ENCODE measurements around the gene KRT78.
"Not testable (repeated sequence)": the region's sequence is repeated elsewhere in the genome, so short reads cannot be mapped to it uniquely, and the experiment has no call there.

The KRT78 gene

GRCh38 chr12:52872644-52873389, 24.0 kb upstream of the KRT78 start:
- DNase-seq (ENCODE audit: low read depth in 2 of 2) = no peak

GRCh38 chr12:52871291-52872039, 22.7 kb upstream of the KRT78 start:
- DNase-seq (ENCODE audit: low read depth in 2 of 2) = no peak

GRCh38 chr12:52870361-52871290, 21.8 kb upstream of the KRT78 start:
- DNase-seq (ENCODE audit: low read depth in 2 of 2) = peak; percentile 67 to 73

GRCh38 chr12:52867642-52868041, 18.8 kb upstream of the KRT78 start:
- peak; percentile 21 to 39 for DNase-seq (ENCODE audit: low read depth in 2 of 2)

GRCh38 chr12:52867152-52867551, 18.4 kb upstream of the KRT78 start:
- no peak for DNase-seq (ENCODE audit: low read depth in 2 of 2)

- DNase-seq (ENCODE audit: low read depth in 2 of 2) = no peak
These were observed 16.5 kb upstream of the KRT78 start for GRCh38 chr12:52865090-52865944.

GRCh38 chr12:52862023-52862422, 13.2 kb upstream of the KRT78 start:
- DNase-seq (ENCODE audit: low read depth in 2 of 2) = no peak

GRCh38 chr12:52861511-52861910, 12.7 kb upstream of the KRT78 start:
- no peak for DNase-seq (ENCODE audit: low read depth in 2 of 2)

- DNase-seq (ENCODE audit: low read depth in 2 of 2) = no peak
These were observed 11.5 kb upstream of the KRT78 start for GRCh38 chr12:52860102-52860823.

- no peak for DNase-seq (ENCODE audit: low read depth in 2 of 2)
These were observed 8.7 kb upstream of the KRT78 start for GRCh38 chr12:52857500-52857899.

- DNase-seq (ENCODE audit: low read depth in 2 of 2) = no peak
These were observed 8.0 kb upstream of the KRT78 start for GRCh38 chr12:52856787-52857186.

- not testable (repeated sequence) for DNase-seq (ENCODE audit: low read depth in 2 of 2)
These were observed 7.3 kb upstream of the KRT78 start for GRCh38 chr12:52856077-52856476.

GRCh38 chr12:52851787-52852186, 3.0 kb upstream of the KRT78 start:
- no peak for DNase-seq (ENCODE audit: low read depth in 2 of 2)

GRCh38 chr12:52850681-52851080, 1.9 kb upstream of the KRT78 start:
- DNase-seq (ENCODE audit: low read depth in 2 of 2) = no peak

- no peak for DNase-seq (ENCODE audit: low read depth in 2 of 2)
These were observed 717 bp upstream of the KRT78 start for GRCh38 chr12:52849511-52849910.

- DNase-seq (ENCODE audit: low read depth in 2 of 2) = no peak
These were observed 1.3 kb downstream of the KRT78 start for GRCh38 chr12:52847335-52848102.

- DNase-seq (ENCODE audit: low read depth in 2 of 2) = no peak
These were observed 2.3 kb downstream of the KRT78 start for GRCh38 chr12:52846356-52846970.

- DNase-seq (ENCODE audit: low read depth in 2 of 2) = no peak
These were observed 2.8 kb downstream of the KRT78 start for GRCh38 chr12:52845946-52846345.

GRCh38 chr12:52844386-52844785, 4.4 kb downstream of the KRT78 start:
- no peak for DNase-seq (ENCODE audit: low read depth in 2 of 2)
